K562 (cell line): ENCODE results near the gene UQCRFS1. TPM values are rescaled to one million over a fixed set of nuclear protein-coding genes. Genes with fewer than 3 reads are reported as not detected.

Source experiments
- ATAC-seq: fragments of 200-7000 bp; cut with Tn5 transposase; 3 replicates; pipeline ENCODE4 v1.9.1; 2020; ENCODE audit warnings: moderate library complexity
- BruUV-seq: library from RNA; stranded (reverse); fragments of 400-500 nt; replicated peaks from 2 replicates; lab custom pipeline; 2021; lab: Mats Ljungman, UMichigan
- CTCF ChIA-PET: fragments of 300-600 bp; formaldehyde crosslinking; extraction: SDS; loops from one replicate; lab custom pipeline; 2021; ENCODE audit warnings: low intra/inter-chr PET ratio; lab: Yijun Ruan, JAX
- POLR2A ChIA-PET: fragments of 300-600, 350-650 bp; sonication (Branson Sonifier 250); formaldehyde crosslinking; extraction: SDS; loops from one replicate; lab custom pipeline; 2021; ENCODE audit warnings: antibody characterized with exemption, inconsistent platforms; lab: Yijun Ruan, JAX
- DNase-seq, 4 experiments: peaks; one replicate each; pipeline versions ENCODE4 v3.0.0 to v3.0.0-alpha.2; 2011 to 2018; ENCODE audit warnings: low spot score in 3 of 4, mixed read lengths in 3 of 4; ENCODE audit errors: extremely low read depth in 1 of 4
- FAIRE-seq: peaks from 2 replicates; lab custom pipeline; 2011; peaks lifted over from hg19 to GRCh38; lab: Jason Lieb, UNC
- H2AFZ ChIP-seq: 2 replicates; pipeline ENCODE4 v1.6.0; 2011; ENCODE audit warnings: low read depth, low read length, control low read depth, inconsistent platforms
- H3K27ac ChIP-seq: fragments of 200-600 bp; 3 replicates; pipeline ENCODE4 v1.8.0; 2011; ENCODE audit warnings: low read depth, mild to moderate bottlenecking, control low read depth, inconsistent platforms, low read length, moderate library complexity, mixed read lengths; ENCODE audit errors: extremely low read depth
- H3K27me3 ChIP-seq, 2 experiments: fragments of 300-600 bp in 1 of 2; 2 replicates in 1 of 2; 3 replicates in 1 of 2; pipeline versions ENCODE4 v1.6.0 to v1.8.0; 2011; ENCODE audit warnings: inconsistent platforms in 2 of 2, low read length in 2 of 2, mild to moderate bottlenecking in 1 of 2, mixed read lengths in 1 of 2, moderate library complexity in 1 of 2; ENCODE audit not compliant: control insufficient read depth in 2 of 2, insufficient read depth in 2 of 2
- H3K36me3 ChIP-seq: fragments of 300-600 bp; 3 replicates; pipeline ENCODE4 v1.8.0; 2011; ENCODE audit warnings: mild to moderate bottlenecking, low read length, inconsistent platforms; ENCODE audit not compliant: control insufficient read depth, insufficient read depth
- H3K4me1 ChIP-seq, 2 experiments: fragments of 200-600 bp in 1 of 2; replicated peaks in 1 of 2; 2 replicates in 1 of 2; 3 replicates in 1 of 2; pipeline versions ENCODE4 v1.5.1 to v1.8.0; 2011; ENCODE audit warnings: inconsistent platforms in 2 of 2, low read length in 2 of 2, mild to moderate bottlenecking in 1 of 2, mixed read lengths in 1 of 2, moderate library complexity in 1 of 2; ENCODE audit not compliant: control insufficient read depth in 2 of 2, insufficient read depth in 2 of 2
- H3K4me2 ChIP-seq: 2 replicates; pipeline ENCODE4 v1.6.1; 2011; ENCODE audit warnings: low read length, control low read depth, inconsistent platforms, mixed read lengths; ENCODE audit not compliant: insufficient read depth
- H3K4me3 ChIP-seq: fragments of 200-600 bp; sonication (generic), shearing (Covaris generic); 2 replicates; pipeline ENCODE4 v1.5.1; 2016; ENCODE audit warnings: control low read depth, inconsistent platforms
- H3K79me2 ChIP-seq: fragments of 200-600 bp; 3 replicates; pipeline ENCODE4 v1.8.0; 2011; ENCODE audit warnings: low read length, inconsistent platforms; ENCODE audit not compliant: control insufficient read depth, insufficient read depth
- H3K9ac ChIP-seq, 2 experiments: 2 replicates each; pipeline versions ENCODE4 v1.6.0 to v1.6.1; 2011; ENCODE audit warnings: low read depth in 2 of 2, low read length in 2 of 2, control low read depth in 1 of 2, inconsistent platforms in 1 of 2, mild to moderate bottlenecking in 1 of 2, mixed read lengths in 1 of 2; ENCODE audit not compliant: insufficient read depth in 1 of 2
- H3K9me1 ChIP-seq: one replicate; pipeline ENCODE4 v1.6.0; 2011; ENCODE audit warnings: inconsistent platforms, mild to moderate bottlenecking, low read length, moderate library complexity; ENCODE audit not compliant: control insufficient read depth, insufficient read depth
- H3K9me3 ChIP-seq: replicated peaks from 2 replicates; pipeline ENCODE4 v1.5.1; 2011; ENCODE audit warnings: low read depth, low read length, inconsistent platforms; ENCODE audit not compliant: control insufficient read depth, insufficient read depth
- H4K20me1 ChIP-seq: replicated peaks from 2 replicates; pipeline ENCODE4 v1.6.1; 2011; ENCODE audit warnings: low read length, inconsistent platforms, mixed read lengths; ENCODE audit not compliant: control insufficient read depth, insufficient read depth
- ARHGAP35 ChIP-seq: fragments of 450-650 bp; IDR thresholded peaks from 2 replicates; pipeline ENCODE4 v1.6.1; 2018; ENCODE audit not compliant: partially characterized antibody
- HCFC1 ChIP-seq: IDR thresholded peaks from 2 replicates; pipeline ENCODE4 v1.6.1; 2012; ENCODE audit warnings: low read depth, low read length, improper control_type of control experiment
- HDAC1 ChIP-seq, 2 experiments: fragments of 450-650 bp; IDR thresholded peaks; 2 replicates each; pipeline ENCODE4 v1.6.1; 2016 to 2017; ENCODE audit warnings: inconsistent platforms in 1 of 2, mild to moderate bottlenecking in 1 of 2, moderate library complexity in 1 of 2
- HES1 ChIP-seq: fragments of 450-650 bp; IDR thresholded peaks from 2 replicates; pipeline ENCODE4 v1.6.1; 2016; ENCODE audit warnings: low read depth, mild to moderate bottlenecking, moderate library complexity
- HMGN3 ChIP-seq: IDR thresholded peaks from 2 replicates; pipeline ENCODE4 v1.6.1; 2011; ENCODE audit warnings: borderline replicate concordance, low read depth, mild to moderate bottlenecking, mixed read lengths, low read length; ENCODE audit not compliant: insufficient read length; ENCODE audit errors: extremely low read depth
- KLF6 ChIP-seq: fragments of 250-450 bp; sonication (Bioruptor Pico); IDR thresholded peaks from 2 replicates; pipeline ENCODE4 v1.4.0; 2020; ENCODE audit warnings: mild to moderate bottlenecking, moderate library complexity, borderline replicate concordance
- LCOR ChIP-seq: sonication (generic); formaldehyde crosslinking; IDR thresholded peaks from 2 replicates; pipeline ENCODE4 v1.8.0; 2022; ENCODE audit warnings: mild to moderate bottlenecking, missing genetic modification reagents
- MXD1 ChIP-seq: fragments of 250-450 bp; sonication (Bioruptor Pico); IDR thresholded peaks from 2 replicates; pipeline ENCODE4 v1.8.0; 2021; ENCODE audit warnings: borderline replicate concordance, mild to moderate bottlenecking, moderate library complexity; ENCODE audit not compliant: poor library complexity, severe bottlenecking
- NONO ChIP-seq, 2 experiments: fragments of 200-400 bp in 1 of 2; fragments of 450-650 bp in 1 of 2; formaldehyde crosslinking in 1 of 2; IDR thresholded peaks; 2 replicates each; pipeline ENCODE4 v1.6.1; 2017; ENCODE audit warnings: low read depth in 2 of 2, mild to moderate bottlenecking in 2 of 2, moderate library complexity in 2 of 2, low read length in 1 of 2
- PCBP2 ChIP-seq: fragments of 200-400 bp; formaldehyde crosslinking; IDR thresholded peaks from 2 replicates; pipeline ENCODE4 v1.6.1; 2018; ENCODE audit warnings: low read length, low read depth, mild to moderate bottlenecking, moderate library complexity; ENCODE audit not compliant: poor library complexity, severe bottlenecking
- PHB2 ChIP-seq: fragments of 450-650 bp; IDR thresholded peaks from 2 replicates; pipeline ENCODE4 v1.6.1; 2017; ENCODE audit warnings: low read depth
- POLR2AphosphoS5 ChIP-seq: IDR thresholded peaks from 2 replicates; pipeline ENCODE4 v1.6.1; 2011; ENCODE audit warnings: mild to moderate bottlenecking, low read depth, low read length, moderate library complexity; ENCODE audit not compliant: control insufficient read depth, insufficient read depth
- SIX5 ChIP-seq, 2 experiments: IDR thresholded peaks; 2 replicates each; pipeline ENCODE4 v1.6.1; 2011; ENCODE audit warnings: low read length in 2 of 2, borderline replicate concordance in 1 of 2, low read depth in 1 of 2, mild to moderate bottlenecking in 1 of 2, moderate library complexity in 1 of 2; ENCODE audit not compliant: insufficient read depth in 1 of 2
- SP1 ChIP-seq: sonication (generic); formaldehyde crosslinking; IDR thresholded peaks from 2 replicates; pipeline ENCODE4 v1.8.1; 2022; ENCODE audit warnings: mild to moderate bottlenecking, missing genetic modification reagents
- SRSF7 ChIP-seq: fragments of 200-400 bp; formaldehyde crosslinking; optimal IDR thresholded peaks from 2 replicates; pipeline ENCODE3; 2017; ENCODE audit warnings: mild to moderate bottlenecking, low read depth, low read length
- TARDBP ChIP-seq: fragments of 450-650 bp; IDR thresholded peaks from 2 replicates; pipeline ENCODE4 v1.6.1; 2016
- TGIF2 ChIP-seq: sonication (generic); formaldehyde crosslinking; IDR thresholded peaks from 2 replicates; pipeline ENCODE4 v1.8.1; 2022; ENCODE audit warnings: mild to moderate bottlenecking, missing genetic modification reagents, moderate library complexity
- THAP7 ChIP-seq: fragments of 250-450 bp; sonication (Bioruptor Pico); IDR thresholded peaks from 2 replicates; pipeline ENCODE4 v1.5.0; 2021
- WGBS: fragments of 100-300 bp; shearing (Covaris generic); methylation state at CpG from one replicate; pipeline ENCODE4 v1.1.6; 2016; ENCODE audit warnings: low coverage, mixed read lengths; ENCODE audit not compliant: insufficient coverage; ENCODE audit errors: missing lambda C conversion rate; 5-methylcytosine and 5-hydroxymethylcytosine counted together
- in situ Hi-C: fragments of 300-500 bp; cut with MboI; formaldehyde crosslinking; loops from 4 replicates; pipeline ENCODE4 v1.15.0; 2018; ENCODE audit warnings: inconsistent platforms, mixed read lengths
- intact Hi-C: fragments of 100-400 bp; cut with micrococcal nuclease; formaldehyde crosslinking; loops from 2 replicates; pipeline ENCODE4 v1.14.2; 2022
- polyA plus RNA-seq, 8 experiments: library from polyadenylated mRNA; depleted of rRNA in 4 of 8; stranded (reverse) in 5 of 8; unstranded in 3 of 8; fragments of >200 nt; fragmentation: Nextera tagmentation in 2 of 8; fragmentation: Illumina TruSeq in 1 of 8; extraction: Ambion mirVana in 2 of 8; extraction: Trizol in 1 of 8; gene quantifications; 2 replicates each; pipeline versions ENCODE4 v1.2.1 to v1.2.3, GENCODE V29; 2011 to 2014; ENCODE audit warnings: inconsistent platforms in 1 of 8, missing spikeins in 1 of 8
- total RNA-seq, 7 experiments: library from RNA; depleted of rRNA in 6 of 7; stranded (reverse); fragments of >200 nt in 6 of 7; fragmentation: Illumina TruSeq in 2 of 7; extraction: Trizol in 2 of 7; gene quantifications; 2 replicates each; pipeline versions ENCODE4 v1.2.1 to v1.2.3, GENCODE V29; 2011 to 2021; ENCODE audit warnings: low replicate concordance in 1 of 7

Gene UQCRFS1
- total and polyA plus RNA-seq, 9 of the 15 experiments (the other 6 are each of a cell fraction or from before 2014, with no cell fraction given), result 10.8 to 110 (median 64.7) TPM

GRCh38 chr19:29187676-29188075 is 25.3 kb downstream of the UQCRFS1 start (continued):
- no peak for TF ChIP-seq HCFC1
- TF ChIP-seq HDAC1 (IDR thresholded peaks at IDR 0.05), result no peak
- no peak for TF ChIP-seq NONO (IDR thresholded peaks at IDR 0.05; ENCODE audit: low read depth in 2 of 2, low read length in 1 of 2)
- no peak for TF ChIP-seq SRSF7
- no peak for TF ChIP-seq SIX5 (IDR thresholded peaks at IDR 0.05; ENCODE audit: borderline replicate concordance in 1 of 2, insufficient read depth in 1 of 2, low read depth in 1 of 2, low read length in 2 of 2)

GRCh38 chr19:29185427-29185826 is 27.5 kb downstream of the UQCRFS1 start:
- POLR2A ChIA-PET, result interaction anchor here (0.7 kb wide), 1 partner anchor 10 kb away, joined by 4 read pairs; no protein-coding TSS in a partner anchor
- Histone ChIP-seq H3K4me1 (no peaks in the 10 kb centered on the region), H4K20me1 (0 out of 2 replicates have a peak, but pooled peaks cover 3% of the 10 kb centered on the region), H3K9me1 (no peaks in the 10 kb centered on the region), H3K9me3 (no peaks in the 10 kb centered on the region), H3K4me2 (no peak overlapping the region)
- in situ Hi-C loops (no loop called here), intact Hi-C loops (no loop called here)
- FAIRE-seq, result no peak
- no peak for TF ChIP-seq HES1
- TF ChIP-seq PHB2, result no peak
- TF ChIP-seq TARDBP, result no peak
- TF ChIP-seq HMGN3, result no peak
- TF ChIP-seq ARHGAP35, result no peak
- no peak for TF ChIP-seq KLF6 (CRISPR knock-in tag)
- no peak for TF ChIP-seq HCFC1
- TF ChIP-seq PCBP2, result no peak
- TF ChIP-seq THAP7, result no peak
- TF ChIP-seq SP1 (CRISPR knock-in tag), result no peak
- no peak for TF ChIP-seq LCOR (CRISPR knock-in tag)
- TF ChIP-seq POLR2AphosphoS5, result no peak
- TF ChIP-seq TGIF2 (CRISPR knock-in tag), result no peak
- TF ChIP-seq MXD1 (CRISPR knock-in tag), result no peak
- TF ChIP-seq, all 486 proteins: peak for 0
- WGBS, result 1% methylated on average over 6 of the region's 6 CpGs
- Histone ChIP-seq H3K4me3 (no peak overlapping the region), H2AFZ (no peak overlapping the region), H3K36me3 (no peaks in the 10 kb centered on the region), H3K27me3 (peaks cover 2 to 48% of the 10 kb centered on the region in 2 experiments; a peak in 3 of 5 replicates), H3K27ac (no peak overlapping the region), H3K79me2 (no peaks in the 10 kb centered on the region), H3K9ac (no peak overlapping the region)
- DNase-seq (no peak), ATAC-seq (no peak)
- CTCF ChIA-PET, result no interaction called here
- BruUV-seq, result no TSS peak
